Measurements from ENCODE around the gene TTC21A.
A peak's percentile ranks its signal among the peaks of the same experiment; 100 is the strongest.
"Not testable (repeated sequence)": the region's sequence is repeated elsewhere in the genome, so short reads cannot be mapped to it uniquely, and the experiment has no call there.

The TTC21A gene

GRCh38 chr3:39156421-39156820, 48.9 kb downstream of the TTC21A start:
- no peak for ATAC-seq

- ATAC-seq = no peak
These were observed 49.9 kb downstream of the TTC21A start for GRCh38 chr3:39157359-39157758.

GRCh38 chr3:39158148-39158715, 50.8 kb downstream of the TTC21A start:
- ATAC-seq = no peak

- ATAC-seq = no peak
These were observed 56.9 kb downstream of the TTC21A start for GRCh38 chr3:39164414-39164813.

- no peak for ATAC-seq
These were observed 58.0 kb downstream of the TTC21A start for GRCh38 chr3:39165518-39165917.

GRCh38 chr3:39166134-39166710, 58.7 kb downstream of the TTC21A start:
- ATAC-seq = peak in 1 of 2 donors; percentile 55

- ATAC-seq = no peak
These were observed 59.6 kb downstream of the TTC21A start for GRCh38 chr3:39166932-39167532.

- no peak for ATAC-seq
These were observed 60.8 kb downstream of the TTC21A start for GRCh38 chr3:39168156-39168780.

GRCh38 chr3:39169712-39170111, 62.2 kb downstream of the TTC21A start:
- ATAC-seq = no peak

- peak in 1 of 2 donors; percentile 11 for ATAC-seq
These were observed 63.0 kb downstream of the TTC21A start for GRCh38 chr3:39170461-39170860.

- not testable (repeated sequence) for ATAC-seq
These were observed 63.4 kb downstream of the TTC21A start for GRCh38 chr3:39170877-39171276.

GRCh38 chr3:39171860-39172259, 64.4 kb downstream of the TTC21A start:
- ATAC-seq = no peak

GRCh38 chr3:39173318-39174125, 66.0 kb downstream of the TTC21A start:
- ATAC-seq = no peak

GRCh38 chr3:39176025-39176714, 68.7 kb downstream of the TTC21A start:
- ATAC-seq = no peak

- peak; percentile 33 to 38 for ATAC-seq
These were observed 70.3 kb downstream of the TTC21A start for GRCh38 chr3:39177708-39178332.

- no peak for ATAC-seq
These were observed 71.1 kb downstream of the TTC21A start for GRCh38 chr3:39178553-39178952.

GRCh38 chr3:39180183-39180545, 72.7 kb downstream of the TTC21A start:
- ATAC-seq = peak in 1 of 2 donors; percentile 12

- peak; percentile 82 to 85 for ATAC-seq
These were observed 73.3 kb downstream of the TTC21A start for GRCh38 chr3:39180546-39181346.

- ATAC-seq = peak in 1 of 2 donors; percentile 7
These were observed 74.2 kb downstream of the TTC21A start for GRCh38 chr3:39181408-39182335.

All from activated CD4-positive, CD25-positive, alpha-beta regulatory T cell treated with anti-CD3 and anti-CD28 coated beads, Interleukin-2, amount 50 U/mL, for 24 hours (primary cell).